ENCODE measurements around the gene C1QTNF3.
"Not testable (repeated sequence)": the region's sequence is repeated elsewhere in the genome, so short reads cannot be mapped to it uniquely, and the experiment has no call there.

C1QTNF3 gene

GRCh38 chr5:34051374-34051980, 8.5 kb upstream of the C1QTNF3 start:
- no peak for DNase-seq (ENCODE audit: low spot score)

- no peak for DNase-seq (ENCODE audit: low spot score)
These were observed 5.0 kb upstream of the C1QTNF3 start for GRCh38 chr5:34047774-34048572.

GRCh38 chr5:34047143-34047542, 4.1 kb upstream of the C1QTNF3 start:
- no peak for DNase-seq (ENCODE audit: low spot score)

GRCh38 chr5:34045996-34046395, 3.0 kb upstream of the C1QTNF3 start:
- no peak for DNase-seq (ENCODE audit: low spot score)

GRCh38 chr5:34045023-34045422, 2.0 kb upstream of the C1QTNF3 start:
- no peak for DNase-seq (ENCODE audit: low spot score)

- DNase-seq (ENCODE audit: low spot score): peak; percentile 39
These were observed 692 bp downstream of the C1QTNF3 start for GRCh38 chr5:34042321-34042720.

GRCh38 chr5:34041247-34041972, 1.6 kb downstream of the C1QTNF3 start:
- DNase-seq (ENCODE audit: low spot score): no peak

- DNase-seq (ENCODE audit: low spot score): no peak
These were observed 2.5 kb downstream of the C1QTNF3 start for GRCh38 chr5:34040472-34040871.

GRCh38 chr5:34039398-34040157, 3.4 kb downstream of the C1QTNF3 start:
- no peak for DNase-seq (ENCODE audit: low spot score)

- no peak for DNase-seq (ENCODE audit: low spot score)
These were observed 4.2 kb downstream of the C1QTNF3 start for GRCh38 chr5:34038838-34039237.

GRCh38 chr5:34038390-34038789, 4.6 kb downstream of the C1QTNF3 start:
- no peak for DNase-seq (ENCODE audit: low spot score)

GRCh38 chr5:34037726-34038125, 5.3 kb downstream of the C1QTNF3 start:
- no peak for DNase-seq (ENCODE audit: low spot score)

GRCh38 chr5:34035756-34036155, 7.3 kb downstream of the C1QTNF3 start:
- DNase-seq (ENCODE audit: low spot score): no peak

GRCh38 chr5:34034534-34035327, 8.3 kb downstream of the C1QTNF3 start:
- DNase-seq (ENCODE audit: low spot score): no peak

- DNase-seq (ENCODE audit: low spot score): no peak
These were observed 11.0 kb downstream of the C1QTNF3 start for GRCh38 chr5:34031966-34032365.

GRCh38 chr5:34031117-34031516, 11.9 kb downstream of the C1QTNF3 start:
- no peak for DNase-seq (ENCODE audit: low spot score)

- not testable (repeated sequence) for DNase-seq (ENCODE audit: low spot score)
These were observed 12.4 kb downstream of the C1QTNF3 start for GRCh38 chr5:34030585-34030984.

- DNase-seq (ENCODE audit: low spot score): no peak
These were observed 13.0 kb downstream of the C1QTNF3 start for GRCh38 chr5:34030048-34030447.

- DNase-seq (ENCODE audit: low spot score): no peak
These were observed 14.7 kb downstream of the C1QTNF3 start for GRCh38 chr5:34028349-34028748.

- no peak for DNase-seq (ENCODE audit: low spot score)
These were observed 16.8 kb downstream of the C1QTNF3 start for GRCh38 chr5:34026089-34026761.
